Liver (tissue), 9 donors: Measurements from ENCODE around the gene GPD1L. TPM values are rescaled to one million over a fixed set of nuclear protein-coding genes. Genes with fewer than 3 reads are reported as not detected.

Experiments used
- DNase-seq: peaks from one replicate; pipeline ENCODE4 v3.0.0-alpha.2; 2017; ENCODE audit warnings: low spot score
- H3K27ac ChIP-seq, 2 donors: one replicate each; pipeline ENCODE4 v1.7.0; 2013; ENCODE audit warnings: inconsistent platforms in 2 of 2, low read length in 2 of 2, control low read depth in 1 of 2, low read depth in 1 of 2, mild to moderate bottlenecking in 1 of 2
- H3K27me3 ChIP-seq, 4 donors: one replicate each; pipeline versions ENCODE4 v1.6.1 to v1.7.0; 2013; ENCODE audit warnings: low read length in 3 of 4, inconsistent platforms in 1 of 4, mild to moderate bottlenecking in 1 of 4, moderate library complexity in 1 of 4; ENCODE audit not compliant: control insufficient read depth in 4 of 4, insufficient read depth in 4 of 4
- H3K36me3 ChIP-seq, 4 donors: one replicate each; pipeline versions ENCODE4 v1.6.1 to v1.7.0; 2013; ENCODE audit warnings: low read length in 3 of 4, mild to moderate bottlenecking in 3 of 4, low read depth in 1 of 4, moderate library complexity in 1 of 4; ENCODE audit not compliant: control insufficient read depth in 4 of 4, insufficient read depth in 3 of 4
- H3K4me1 ChIP-seq, 4 donors: one replicate each; pipeline versions ENCODE4 v1.6.1 to v1.7.0; 2013; ENCODE audit warnings: low read length in 3 of 4, mild to moderate bottlenecking in 3 of 4, moderate library complexity in 1 of 4; ENCODE audit not compliant: control insufficient read depth in 4 of 4, insufficient read depth in 4 of 4
- H3K4me3 ChIP-seq, 3 donors: one replicate each; pipeline versions ENCODE4 v1.6.1 to v1.7.0; 2013; ENCODE audit warnings: low read length in 3 of 3, control low read depth in 1 of 3, low read depth in 1 of 3, mild to moderate bottlenecking in 1 of 3
- H3K9ac ChIP-seq, 2 donors: one replicate each; pipeline ENCODE4 v1.7.0; 2013; ENCODE audit warnings: low read length in 2 of 2, mild to moderate bottlenecking in 2 of 2, moderate library complexity in 2 of 2, control low read depth in 1 of 2, low read depth in 1 of 2
- H3K9me3 ChIP-seq, 4 donors: one replicate each; pipeline versions ENCODE4 v1.6.1 to v1.7.0; 2013; ENCODE audit warnings: low read length in 3 of 4; ENCODE audit not compliant: control insufficient read depth in 4 of 4
- EGR1 ChIP-seq, 2 donors: IDR thresholded peaks; 2 replicates each; pipeline ENCODE4 v1.6.1; 2016 to 2018; ENCODE audit warnings: antibody characterized with exemption in 2 of 2, low read depth in 2 of 2
- FOXA1 ChIP-seq: IDR thresholded peaks from 2 replicates; pipeline ENCODE4 v1.6.1; 2016; ENCODE audit warnings: antibody characterized with exemption
- FOXA2 ChIP-seq: IDR thresholded peaks from 2 replicates; pipeline ENCODE4 v1.6.1; 2016; ENCODE audit warnings: antibody characterized with exemption
- GABPA ChIP-seq, 2 donors: IDR thresholded peaks in 1 of 2; conservative IDR thresholded peaks in 1 of 2; 2 replicates each; pipeline ENCODE4 v1.6.1; 2016; ENCODE audit warnings: antibody characterized with exemption in 2 of 2, mild to moderate bottlenecking in 1 of 2, moderate library complexity in 1 of 2
- HNF4A ChIP-seq, 2 donors: conservative IDR thresholded peaks; 2 replicates each; pipeline ENCODE4 v1.6.1; 2016; ENCODE audit warnings: antibody characterized with exemption in 2 of 2, mild to moderate bottlenecking in 2 of 2
- HNF4G ChIP-seq: IDR thresholded peaks from 2 replicates; pipeline ENCODE4 v1.6.1; 2016; ENCODE audit warnings: antibody characterized with exemption
- NR2F2 ChIP-seq: IDR thresholded peaks from 2 replicates; pipeline ENCODE4 v1.6.1; 2016; ENCODE audit warnings: antibody characterized with exemption
- RAD21 ChIP-seq, 2 donors: IDR thresholded peaks; 2 replicates each; pipeline ENCODE4 v1.6.1; 2016; ENCODE audit warnings: antibody characterized with exemption in 2 of 2, mild to moderate bottlenecking in 2 of 2
- RXRA ChIP-seq, 2 donors: IDR thresholded peaks; 2 replicates each; pipeline ENCODE4 v1.6.1; 2017 to 2018; ENCODE audit warnings: antibody characterized with exemption in 2 of 2, mild to moderate bottlenecking in 1 of 2
- SP1 ChIP-seq: IDR thresholded peaks from 2 replicates; pipeline ENCODE4 v1.6.1; 2018; ENCODE audit warnings: antibody characterized with exemption, mild to moderate bottlenecking
- TAF1 ChIP-seq: conservative IDR thresholded peaks from 2 replicates; pipeline ENCODE4 v1.6.1; 2016; ENCODE audit warnings: antibody characterized with exemption, mild to moderate bottlenecking
- YY1 ChIP-seq: IDR thresholded peaks from 2 replicates; pipeline ENCODE4 v1.6.1; 2016; ENCODE audit warnings: antibody characterized with exemption, mild to moderate bottlenecking
- WGBS: extraction: QIAGEN DNeasy Blood & Tissue Kit; methylation state at CpG from one replicate; pipeline ENCODE4 v1.1.7; 2013; 5-methylcytosine and 5-hydroxymethylcytosine counted together
- polyA plus RNA-seq, 2 donors: library from polyadenylated mRNA; stranded (reverse) in 1 of 2; unstranded in 1 of 2; fragments of 200-250 nt in 1 of 2; fragments of >200 nt in 1 of 2; fragmentation: Nextera tagmentation in 1 of 2; extraction: Ambion mirVana in 1 of 2; gene quantifications; one replicate each; pipeline versions ENCODE4 v1.2.1 to v1.2.3, GENCODE V29; 2013 to 2015
- total RNA-seq, 2 donors: library from RNA; depleted of rRNA; stranded (reverse); fragments of >200 nt; gene quantifications; one replicate each; pipeline ENCODE4 v1.2.3, GENCODE V29; 2014
- TF ChIP-seq, protein P1 (sequence below): fragments of 150-350 bp; IDR thresholded peaks from 2 replicates; pipeline ENCODE4 v1.5.1; 2017; ENCODE audit warnings: improper control_type of control experiment, low read depth, low read length; ENCODE audit not compliant: missing input control
- TF ChIP-seq, protein P2 (sequence below): IDR thresholded peaks from 2 replicates; pipeline ENCODE4 v1.6.1; 2016; ENCODE audit warnings: antibody characterized with exemption, mild to moderate bottlenecking
- TF ChIP-seq, protein P3 (sequence below): IDR thresholded peaks from 2 replicates; pipeline ENCODE4 v1.6.1; 2016; ENCODE audit warnings: antibody characterized with exemption
- TF ChIP-seq, protein P4 (sequence below): IDR thresholded peaks from 2 replicates; pipeline ENCODE4 v1.6.1; 2016; ENCODE audit warnings: antibody characterized with exemption
- TF ChIP-seq, protein P5 (sequence below): IDR thresholded peaks from 2 replicates; pipeline ENCODE4 v1.6.1; 2016; ENCODE audit warnings: antibody characterized with exemption
- donor health status: healthy.
- donor health status: healthy.
- donor health status: healthy.
- donor health status: healthy.
- donor health status: healthy.

The GPD1L gene
- total and polyA plus RNA-seq, 4 donors: 1.4 to 5.0 (median 3.1) TPM

DNA sequence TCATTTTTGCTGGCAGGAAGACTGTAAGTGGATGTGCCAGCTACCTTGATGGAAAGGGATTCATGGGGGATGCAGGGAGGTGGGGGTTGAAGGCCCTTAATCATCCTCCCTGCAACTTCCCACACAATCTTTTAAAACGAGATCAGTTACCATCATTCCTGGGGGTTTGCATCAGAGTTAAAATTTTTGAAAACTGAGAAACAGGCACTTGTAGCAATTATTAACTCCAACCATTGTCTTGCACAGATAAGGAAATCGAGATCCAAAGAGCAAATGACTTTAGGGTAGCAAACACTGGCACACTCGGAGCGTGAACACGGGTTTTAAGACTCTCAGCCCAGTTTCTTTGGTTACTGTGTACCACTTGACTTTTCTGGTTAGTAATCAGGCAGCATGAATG lies 41.9 kb downstream of the GPD1L start:
- 92% methylated on average over 5 of the region's 5 CpGs for WGBS
- TF ChIP-seq EGR1 (IDR thresholded peaks at IDR 0.05; ENCODE audit: low read depth in 2 of 2) (no peak), FOXA2 (no peak), SP1 (no peak), HNF4A (conservative IDR thresholded peaks at IDR 0.05) (no peak), HNF4G (no peak), RAD21 (IDR thresholded peaks at IDR 0.05) (no peak), NR2F2 (no peak), GABPA (IDR thresholded peaks at IDR 0.05 in 1 of 2, conservative IDR thresholded peaks at IDR 0.05 in 1 of 2) (no peak), FOXA1 (no peak), TAF1 (no peak), YY1 (no peak), RXRA (IDR thresholded peaks at IDR 0.05) (no peak)
- TF ChIP-seq, protein P1, sequence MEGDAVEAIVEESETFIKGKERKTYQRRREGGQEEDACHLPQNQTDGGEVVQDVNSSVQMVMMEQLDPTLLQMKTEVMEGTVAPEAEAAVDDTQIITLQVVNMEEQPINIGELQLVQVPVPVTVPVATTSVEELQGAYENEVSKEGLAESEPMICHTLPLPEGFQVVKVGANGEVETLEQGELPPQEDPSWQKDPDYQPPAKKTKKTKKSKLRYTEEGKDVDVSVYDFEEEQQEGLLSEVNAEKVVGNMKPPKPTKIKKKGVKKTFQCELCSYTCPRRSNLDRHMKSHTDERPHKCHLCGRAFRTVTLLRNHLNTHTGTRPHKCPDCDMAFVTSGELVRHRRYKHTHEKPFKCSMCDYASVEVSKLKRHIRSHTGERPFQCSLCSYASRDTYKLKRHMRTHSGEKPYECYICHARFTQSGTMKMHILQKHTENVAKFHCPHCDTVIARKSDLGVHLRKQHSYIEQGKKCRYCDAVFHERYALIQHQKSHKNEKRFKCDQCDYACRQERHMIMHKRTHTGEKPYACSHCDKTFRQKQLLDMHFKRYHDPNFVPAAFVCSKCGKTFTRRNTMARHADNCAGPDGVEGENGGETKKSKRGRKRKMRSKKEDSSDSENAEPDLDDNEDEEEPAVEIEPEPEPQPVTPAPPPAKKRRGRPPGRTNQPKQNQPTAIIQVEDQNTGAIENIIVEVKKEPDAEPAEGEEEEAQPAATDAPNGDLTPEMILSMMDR: no peak
- TF ChIP-seq, protein P2, sequence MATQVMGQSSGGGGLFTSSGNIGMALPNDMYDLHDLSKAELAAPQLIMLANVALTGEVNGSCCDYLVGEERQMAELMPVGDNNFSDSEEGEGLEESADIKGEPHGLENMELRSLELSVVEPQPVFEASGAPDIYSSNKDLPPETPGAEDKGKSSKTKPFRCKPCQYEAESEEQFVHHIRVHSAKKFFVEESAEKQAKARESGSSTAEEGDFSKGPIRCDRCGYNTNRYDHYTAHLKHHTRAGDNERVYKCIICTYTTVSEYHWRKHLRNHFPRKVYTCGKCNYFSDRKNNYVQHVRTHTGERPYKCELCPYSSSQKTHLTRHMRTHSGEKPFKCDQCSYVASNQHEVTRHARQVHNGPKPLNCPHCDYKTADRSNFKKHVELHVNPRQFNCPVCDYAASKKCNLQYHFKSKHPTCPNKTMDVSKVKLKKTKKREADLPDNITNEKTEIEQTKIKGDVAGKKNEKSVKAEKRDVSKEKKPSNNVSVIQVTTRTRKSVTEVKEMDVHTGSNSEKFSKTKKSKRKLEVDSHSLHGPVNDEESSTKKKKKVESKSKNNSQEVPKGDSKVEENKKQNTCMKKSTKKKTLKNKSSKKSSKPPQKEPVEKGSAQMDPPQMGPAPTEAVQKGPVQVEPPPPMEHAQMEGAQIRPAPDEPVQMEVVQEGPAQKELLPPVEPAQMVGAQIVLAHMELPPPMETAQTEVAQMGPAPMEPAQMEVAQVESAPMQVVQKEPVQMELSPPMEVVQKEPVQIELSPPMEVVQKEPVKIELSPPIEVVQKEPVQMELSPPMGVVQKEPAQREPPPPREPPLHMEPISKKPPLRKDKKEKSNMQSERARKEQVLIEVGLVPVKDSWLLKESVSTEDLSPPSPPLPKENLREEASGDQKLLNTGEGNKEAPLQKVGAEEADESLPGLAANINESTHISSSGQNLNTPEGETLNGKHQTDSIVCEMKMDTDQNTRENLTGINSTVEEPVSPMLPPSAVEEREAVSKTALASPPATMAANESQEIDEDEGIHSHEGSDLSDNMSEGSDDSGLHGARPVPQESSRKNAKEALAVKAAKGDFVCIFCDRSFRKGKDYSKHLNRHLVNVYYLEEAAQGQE: no peak
- TF ChIP-seq, protein P3, sequence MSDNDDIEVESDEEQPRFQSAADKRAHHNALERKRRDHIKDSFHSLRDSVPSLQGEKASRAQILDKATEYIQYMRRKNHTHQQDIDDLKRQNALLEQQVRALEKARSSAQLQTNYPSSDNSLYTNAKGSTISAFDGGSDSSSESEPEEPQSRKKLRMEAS: no peak
- TF ChIP-seq, protein P4, sequence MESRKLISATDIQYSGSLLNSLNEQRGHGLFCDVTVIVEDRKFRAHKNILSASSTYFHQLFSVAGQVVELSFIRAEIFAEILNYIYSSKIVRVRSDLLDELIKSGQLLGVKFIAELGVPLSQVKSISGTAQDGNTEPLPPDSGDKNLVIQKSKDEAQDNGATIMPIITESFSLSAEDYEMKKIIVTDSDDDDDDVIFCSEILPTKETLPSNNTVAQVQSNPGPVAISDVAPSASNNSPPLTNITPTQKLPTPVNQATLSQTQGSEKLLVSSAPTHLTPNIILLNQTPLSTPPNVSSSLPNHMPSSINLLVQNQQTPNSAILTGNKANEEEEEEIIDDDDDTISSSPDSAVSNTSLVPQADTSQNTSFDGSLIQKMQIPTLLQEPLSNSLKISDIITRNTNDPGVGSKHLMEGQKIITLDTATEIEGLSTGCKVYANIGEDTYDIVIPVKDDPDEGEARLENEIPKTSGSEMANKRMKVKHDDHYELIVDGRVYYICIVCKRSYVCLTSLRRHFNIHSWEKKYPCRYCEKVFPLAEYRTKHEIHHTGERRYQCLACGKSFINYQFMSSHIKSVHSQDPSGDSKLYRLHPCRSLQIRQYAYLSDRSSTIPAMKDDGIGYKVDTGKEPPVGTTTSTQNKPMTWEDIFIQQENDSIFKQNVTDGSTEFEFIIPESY: no peak
- TF ChIP-seq, protein P5, sequence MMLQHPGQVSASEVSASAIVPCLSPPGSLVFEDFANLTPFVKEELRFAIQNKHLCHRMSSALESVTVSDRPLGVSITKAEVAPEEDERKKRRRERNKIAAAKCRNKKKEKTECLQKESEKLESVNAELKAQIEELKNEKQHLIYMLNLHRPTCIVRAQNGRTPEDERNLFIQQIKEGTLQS: no peak

More for the DNA sequence above, 41.9 kb downstream of the GPD1L start:
- H3K9ac ChIP-seq: no peak overlapping the region
- no peak overlapping the region for H3K27ac ChIP-seq
- no peaks in the 10 kb centered on the region for H3K36me3 ChIP-seq
- no peak overlapping the region for H3K4me3 ChIP-seq
- peaks cover 0 to 9% (median 3%) of the 10 kb centered on the region in 4 donors for H3K4me1 ChIP-seq
- no peaks in the 10 kb centered on the region for H3K27me3 ChIP-seq
- H3K9me3 ChIP-seq: no peaks in the 10 kb centered on the region
- no peak for DNase-seq
